SK-N-SH treated with all-trans-retinoic acid at 6 μM for 48 hours (cell line): Measurements from ENCODE around the gene CEP57L1.

Source experiments
- ATAC-seq: fragments of 200-7000 bp; cut with Tn5 transposase; 3 replicates; pipeline ENCODE4 v1.9.1; 2020; ENCODE audit warnings: mild to moderate bottlenecking, moderate library complexity
- ARNTL ChIP-seq: fragments of 450-650 bp; formaldehyde crosslinking; IDR thresholded peaks from 2 replicates; pipeline ENCODE4 v1.5.0; 2020; ENCODE audit warnings: low read depth, mild to moderate bottlenecking, moderate library complexity, borderline replicate concordance
- BACH2 ChIP-seq: fragments of 250-450 bp; sonication (Bioruptor Pico); IDR thresholded peaks from 2 replicates; pipeline ENCODE4 v1.9.0; 2021; ENCODE audit warnings: mild to moderate bottlenecking, borderline replicate concordance
- CSDC2 ChIP-seq: fragments of 250-450 bp; sonication (Bioruptor Pico); IDR thresholded peaks from 2 replicates; pipeline ENCODE4 v1.5.0; 2020; ENCODE audit warnings: mild to moderate bottlenecking, moderate library complexity
- ESRRG ChIP-seq: fragments of 250-450 bp; sonication (Bioruptor Pico); IDR thresholded peaks from 2 replicates; pipeline ENCODE4 v1.6.1; 2021; ENCODE audit warnings: mild to moderate bottlenecking
- GLIS3 ChIP-seq: fragments of 250-450 bp; sonication (Bioruptor Pico); IDR thresholded peaks from 2 replicates; pipeline ENCODE4 v1.5.0; 2020; ENCODE audit warnings: mild to moderate bottlenecking, moderate library complexity
- ISL1 ChIP-seq: fragments of 250-450 bp; sonication (Bioruptor Pico); IDR thresholded peaks from 2 replicates; pipeline ENCODE4 v2.1.2; 2022; ENCODE audit warnings: mild to moderate bottlenecking, moderate library complexity
- PPARA ChIP-seq: fragments of 250-450 bp; sonication (Bioruptor Pico); IDR thresholded peaks from 2 replicates; pipeline ENCODE4 v1.5.0; 2020; ENCODE audit warnings: mild to moderate bottlenecking, borderline replicate concordance
- RARB ChIP-seq: fragments of 250-450 bp; sonication (Bioruptor Pico); IDR thresholded peaks from 2 replicates; pipeline ENCODE4 v1.8.0; 2021; ENCODE audit warnings: mild to moderate bottlenecking, moderate library complexity
- SNAI2 ChIP-seq: fragments of 250-450 bp; sonication (Bioruptor Pico); IDR thresholded peaks from 2 replicates; pipeline ENCODE4 v1.5.0; 2020; ENCODE audit warnings: mild to moderate bottlenecking, moderate library complexity
- TCF4 ChIP-seq: fragments of 250-450 bp; sonication (Bioruptor Pico); IDR thresholded peaks from 2 replicates; pipeline ENCODE4 v1.8.0; 2021; ENCODE audit warnings: mild to moderate bottlenecking, moderate library complexity, borderline replicate concordance
- TOX ChIP-seq: fragments of 250-450 bp; sonication (Bioruptor Pico); IDR thresholded peaks from 2 replicates; pipeline ENCODE4 v1.8.0; 2021; ENCODE audit warnings: mild to moderate bottlenecking, moderate library complexity, borderline replicate concordance
- ZC3H10 ChIP-seq: fragments of 250-450 bp; sonication (Bioruptor Pico); IDR thresholded peaks from 2 replicates; pipeline ENCODE4 v1.5.1; 2021; ENCODE audit warnings: mild to moderate bottlenecking, moderate library complexity
- ZFP3 ChIP-seq: fragments of 250-450 bp; sonication (Bioruptor Pico); IDR thresholded peaks from 2 replicates; pipeline ENCODE4 v1.5.0; 2020; ENCODE audit warnings: mild to moderate bottlenecking, moderate library complexity
- ZFP30 ChIP-seq: fragments of 450-650 bp; formaldehyde crosslinking; IDR thresholded peaks from 2 replicates; pipeline ENCODE4 v1.5.0; 2022; ENCODE audit warnings: mild to moderate bottlenecking, moderate library complexity
- ZNF565 ChIP-seq: fragments of 450-650 bp; formaldehyde crosslinking; conservative IDR thresholded peaks from 2 replicates; pipeline ENCODE4 v1.5.0; 2020; ENCODE audit warnings: low read depth, mild to moderate bottlenecking, moderate library complexity
- ZNF70 ChIP-seq: fragments of 450-650 bp; formaldehyde crosslinking; IDR thresholded peaks from 2 replicates; pipeline ENCODE4 v1.5.0; 2020; ENCODE audit warnings: mild to moderate bottlenecking, moderate library complexity
- ZNF8 ChIP-seq: fragments of 450-650 bp; formaldehyde crosslinking; IDR thresholded peaks from 2 replicates; pipeline ENCODE4 v1.5.0; 2020; ENCODE audit warnings: mild to moderate bottlenecking, moderate library complexity
- TF ChIP-seq, protein P1 (sequence below): fragments of 250-450 bp; sonication (Bioruptor Pico); IDR thresholded peaks from 2 replicates; pipeline ENCODE4 v1.5.1; 2021; ENCODE audit warnings: mild to moderate bottlenecking, moderate library complexity
- TF ChIP-seq, protein P2 (sequence below): fragments of 250-450 bp; sonication (Bioruptor Pico); IDR thresholded peaks from 2 replicates; pipeline ENCODE4 v1.5.1; 2020; ENCODE audit warnings: low read depth, mild to moderate bottlenecking, moderate library complexity
- TF ChIP-seq, protein P3 (sequence below): fragments of 250-450 bp; sonication (Bioruptor Pico); IDR thresholded peaks from 2 replicates; pipeline ENCODE4 v1.5.0; 2020; ENCODE audit warnings: mild to moderate bottlenecking, moderate library complexity
- TF ChIP-seq, protein P4 (sequence below): fragments of 250-450 bp; sonication (Bioruptor Pico); IDR thresholded peaks from 2 replicates; pipeline ENCODE4 v1.8.0; 2020; ENCODE audit warnings: mild to moderate bottlenecking, moderate library complexity, borderline replicate concordance

Gene CEP57L1

DNA sequence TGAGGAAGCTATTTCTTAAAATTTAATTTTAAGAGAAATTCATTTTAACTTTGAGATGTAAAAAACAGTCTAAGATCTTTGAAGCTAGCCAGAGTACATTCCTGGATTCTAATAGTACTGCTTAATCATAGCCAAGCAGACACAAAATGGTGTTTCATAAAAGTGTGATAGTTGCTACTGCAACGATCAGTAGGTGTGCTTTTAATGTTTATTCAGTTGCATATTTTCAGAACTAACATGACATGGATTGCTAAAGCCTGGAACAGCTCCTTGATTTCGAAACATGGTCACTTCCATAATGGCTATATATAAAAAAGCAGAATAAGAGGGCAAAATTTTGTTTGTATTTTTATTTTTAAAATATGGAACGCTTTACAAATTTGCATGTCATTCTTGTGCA lies 36.2 kb upstream of the CEP57L1 start:
- TF ChIP-seq ARNTL (CRISPR knock-in tag) (no peak), ZFP3 (no peak), TOX (CRISPR knock-in tag) (no peak), ESRRG (CRISPR knock-in tag) (no peak), ZC3H10 (CRISPR knock-in tag) (no peak), ZNF8 (CRISPR knock-in tag) (no peak), CSDC2 (CRISPR knock-in tag) (no peak), BACH2 (no peak), PPARA (no peak), ZFP30 (CRISPR knock-in tag) (no peak), ISL1 (no peak), RARB (CRISPR knock-in tag) (no peak), TCF4 (CRISPR knock-in tag) (no peak), ZNF565 (CRISPR knock-in tag) (no peak), SNAI2 (CRISPR knock-in tag) (no peak)
- TF ChIP-seq, protein P1, sequence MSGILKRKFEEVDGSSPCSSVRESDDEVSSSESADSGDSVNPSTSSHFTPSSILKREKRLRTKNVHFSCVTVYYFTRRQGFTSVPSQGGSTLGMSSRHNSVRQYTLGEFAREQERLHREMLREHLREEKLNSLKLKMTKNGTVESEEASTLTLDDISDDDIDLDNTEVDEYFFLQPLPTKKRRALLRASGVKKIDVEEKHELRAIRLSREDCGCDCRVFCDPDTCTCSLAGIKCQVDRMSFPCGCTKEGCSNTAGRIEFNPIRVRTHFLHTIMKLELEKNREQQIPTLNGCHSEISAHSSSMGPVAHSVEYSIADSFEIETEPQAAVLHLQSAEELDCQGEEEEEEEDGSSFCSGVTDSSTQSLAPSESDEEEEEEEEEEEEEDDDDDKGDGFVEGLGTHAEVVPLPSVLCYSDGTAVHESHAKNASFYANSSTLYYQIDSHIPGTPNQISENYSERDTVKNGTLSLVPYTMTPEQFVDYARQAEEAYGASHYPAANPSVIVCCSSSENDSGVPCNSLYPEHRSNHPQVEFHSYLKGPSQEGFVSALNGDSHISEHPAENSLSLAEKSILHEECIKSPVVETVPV (CRISPR knock-in tag), result no peak
- TF ChIP-seq, protein P2, sequence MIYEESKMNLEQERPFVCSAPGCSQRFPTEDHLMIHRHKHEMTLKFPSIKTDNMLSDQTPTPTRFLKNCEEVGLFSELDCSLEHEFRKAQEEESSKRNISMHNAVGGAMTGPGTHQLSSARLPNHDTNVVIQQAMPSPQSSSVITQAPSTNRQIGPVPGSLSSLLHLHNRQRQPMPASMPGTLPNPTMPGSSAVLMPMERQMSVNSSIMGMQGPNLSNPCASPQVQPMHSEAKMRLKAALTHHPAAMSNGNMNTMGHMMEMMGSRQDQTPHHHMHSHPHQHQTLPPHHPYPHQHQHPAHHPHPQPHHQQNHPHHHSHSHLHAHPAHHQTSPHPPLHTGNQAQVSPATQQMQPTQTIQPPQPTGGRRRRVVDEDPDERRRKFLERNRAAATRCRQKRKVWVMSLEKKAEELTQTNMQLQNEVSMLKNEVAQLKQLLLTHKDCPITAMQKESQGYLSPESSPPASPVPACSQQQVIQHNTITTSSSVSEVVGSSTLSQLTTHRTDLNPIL (CRISPR knock-in tag), result no peak
- TF ChIP-seq, protein P3, sequence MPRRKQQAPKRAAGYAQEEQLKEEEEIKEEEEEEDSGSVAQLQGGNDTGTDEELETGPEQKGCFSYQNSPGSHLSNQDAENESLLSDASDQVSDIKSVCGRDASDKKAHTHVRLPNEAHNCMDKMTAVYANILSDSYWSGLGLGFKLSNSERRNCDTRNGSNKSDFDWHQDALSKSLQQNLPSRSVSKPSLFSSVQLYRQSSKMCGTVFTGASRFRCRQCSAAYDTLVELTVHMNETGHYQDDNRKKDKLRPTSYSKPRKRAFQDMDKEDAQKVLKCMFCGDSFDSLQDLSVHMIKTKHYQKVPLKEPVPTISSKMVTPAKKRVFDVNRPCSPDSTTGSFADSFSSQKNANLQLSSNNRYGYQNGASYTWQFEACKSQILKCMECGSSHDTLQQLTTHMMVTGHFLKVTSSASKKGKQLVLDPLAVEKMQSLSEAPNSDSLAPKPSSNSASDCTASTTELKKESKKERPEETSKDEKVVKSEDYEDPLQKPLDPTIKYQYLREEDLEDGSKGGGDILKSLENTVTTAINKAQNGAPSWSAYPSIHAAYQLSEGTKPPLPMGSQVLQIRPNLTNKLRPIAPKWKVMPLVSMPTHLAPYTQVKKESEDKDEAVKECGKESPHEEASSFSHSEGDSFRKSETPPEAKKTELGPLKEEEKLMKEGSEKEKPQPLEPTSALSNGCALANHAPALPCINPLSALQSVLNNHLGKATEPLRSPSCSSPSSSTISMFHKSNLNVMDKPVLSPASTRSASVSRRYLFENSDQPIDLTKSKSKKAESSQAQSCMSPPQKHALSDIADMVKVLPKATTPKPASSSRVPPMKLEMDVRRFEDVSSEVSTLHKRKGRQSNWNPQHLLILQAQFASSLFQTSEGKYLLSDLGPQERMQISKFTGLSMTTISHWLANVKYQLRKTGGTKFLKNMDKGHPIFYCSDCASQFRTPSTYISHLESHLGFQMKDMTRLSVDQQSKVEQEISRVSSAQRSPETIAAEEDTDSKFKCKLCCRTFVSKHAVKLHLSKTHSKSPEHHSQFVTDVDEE (CRISPR knock-in tag), result no peak
- no peak for ATAC-seq

DNA sequence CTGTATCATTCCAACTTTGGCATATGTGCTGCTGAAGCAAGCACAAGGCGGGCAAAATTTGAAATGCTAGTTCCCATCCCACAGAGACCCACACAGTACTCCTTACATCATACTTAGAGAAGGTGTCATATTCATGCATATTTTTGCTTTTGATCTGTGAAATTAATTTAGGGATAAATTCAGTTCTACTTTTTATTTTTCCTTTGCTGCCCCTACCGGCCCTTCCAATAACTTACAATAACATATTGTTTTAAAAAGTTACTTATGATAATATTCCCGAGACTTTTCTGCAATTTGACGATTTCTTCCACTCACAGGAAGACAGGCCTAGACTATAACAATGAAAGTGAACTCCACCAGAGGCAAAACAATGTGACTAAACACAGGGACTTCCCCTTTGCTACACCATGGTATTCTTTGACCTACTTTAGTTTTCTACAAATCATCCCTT lies 35.7 kb upstream of the CEP57L1 start:
- TF ChIP-seq SNAI2 (CRISPR knock-in tag) (no peak), ARNTL (CRISPR knock-in tag) (no peak), ZNF70 (CRISPR knock-in tag) (no peak), ZFP30 (CRISPR knock-in tag) (no peak), RARB (CRISPR knock-in tag) (no peak), ZNF565 (CRISPR knock-in tag) (no peak), BACH2 (no peak), GLIS3 (no peak)
- TF ChIP-seq, protein P3 (CRISPR knock-in tag), result no peak
- TF ChIP-seq, protein P4, sequence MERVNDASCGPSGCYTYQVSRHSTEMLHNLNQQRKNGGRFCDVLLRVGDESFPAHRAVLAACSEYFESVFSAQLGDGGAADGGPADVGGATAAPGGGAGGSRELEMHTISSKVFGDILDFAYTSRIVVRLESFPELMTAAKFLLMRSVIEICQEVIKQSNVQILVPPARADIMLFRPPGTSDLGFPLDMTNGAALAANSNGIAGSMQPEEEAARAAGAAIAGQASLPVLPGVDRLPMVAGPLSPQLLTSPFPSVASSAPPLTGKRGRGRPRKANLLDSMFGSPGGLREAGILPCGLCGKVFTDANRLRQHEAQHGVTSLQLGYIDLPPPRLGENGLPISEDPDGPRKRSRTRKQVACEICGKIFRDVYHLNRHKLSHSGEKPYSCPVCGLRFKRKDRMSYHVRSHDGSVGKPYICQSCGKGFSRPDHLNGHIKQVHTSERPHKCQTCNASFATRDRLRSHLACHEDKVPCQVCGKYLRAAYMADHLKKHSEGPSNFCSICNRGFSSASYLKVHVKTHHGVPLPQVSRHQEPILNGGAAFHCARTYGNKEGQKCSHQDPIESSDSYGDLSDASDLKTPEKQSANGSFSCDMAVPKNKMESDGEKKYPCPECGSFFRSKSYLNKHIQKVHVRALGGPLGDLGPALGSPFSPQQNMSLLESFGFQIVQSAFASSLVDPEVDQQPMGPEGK (CRISPR knock-in tag), result no peak
- ATAC-seq, result no peak

DNA sequence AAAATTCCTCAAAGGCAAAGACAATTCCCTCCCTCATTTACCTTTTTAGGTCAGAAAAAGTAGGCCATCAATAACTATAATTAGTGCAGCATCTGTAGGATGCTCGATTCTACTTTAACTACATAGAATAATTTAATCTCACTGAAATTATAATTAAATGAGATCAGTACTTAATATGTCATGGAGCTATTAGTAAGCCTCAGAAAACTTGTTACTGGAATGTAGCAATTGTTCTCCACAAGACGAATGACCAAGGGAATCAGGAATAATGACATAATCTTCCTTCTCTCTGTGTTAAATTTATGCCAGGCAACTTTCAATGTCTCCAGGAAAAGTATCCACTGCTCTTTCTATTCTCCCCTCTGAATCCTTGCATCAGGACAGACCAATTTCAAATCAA lies 34.7 kb upstream of the CEP57L1 start:
- no peak for ATAC-seq
- no peak for TF ChIP-seq ZFP3
- TF ChIP-seq ZC3H10 (CRISPR knock-in tag), result no peak
- no peak for TF ChIP-seq ZNF8 (CRISPR knock-in tag)
- TF ChIP-seq, protein P4 (CRISPR knock-in tag), result no peak
- TF ChIP-seq GLIS3, result no peak
- peak; percentile 85 for TF ChIP-seq ISL1
- TF ChIP-seq, protein P2 (CRISPR knock-in tag), result peak; percentile 52; the same call in 1 of the 2 replicates
- TF ChIP-seq PPARA, result no peak
- TF ChIP-seq TCF4 (CRISPR knock-in tag), result no peak
